MM.1S (cell line): ENCODE measurements around the gene ZNF586.
"Not testable (repeated sequence)": the region's sequence is repeated elsewhere in the genome, so short reads cannot be mapped to it uniquely, and the experiment has no call there.

Source experiments
- DNase-seq: peaks from one replicate; pipeline ENCODE4 v3.0.0-alpha.2; 2015
- H2AFZ ChIP-seq: fragments of 300-600 bp; sonication (generic); 2 replicates; pipeline ENCODE4 v1.6.0; 2016; ENCODE audit warnings: antibody characterized with exemption, low read length
- H3F3A ChIP-seq: fragments of 300-600 bp; sonication (generic); 2 replicates; pipeline ENCODE4 v1.6.1; 2016; ENCODE audit warnings: mild to moderate bottlenecking, antibody characterized with exemption, low read length, moderate library complexity, mixed read lengths; ENCODE audit not compliant: insufficient read depth
- H3K27ac ChIP-seq: fragments of 300-600 bp; sonication (generic); 2 replicates; pipeline ENCODE4 v1.5.1; 2016; ENCODE audit warnings: mild to moderate bottlenecking, low read length
- H3K27me3 ChIP-seq: fragments of 300-600 bp; sonication (generic); replicated peaks from 2 replicates; pipeline ENCODE4 v1.6.0; 2016; ENCODE audit warnings: low read length; ENCODE audit not compliant: insufficient read depth
- H3K36me3 ChIP-seq: fragments of 300-600 bp; sonication (generic); replicated peaks from 2 replicates; pipeline ENCODE4 v1.6.1; 2016; ENCODE audit warnings: mild to moderate bottlenecking, low read length, mixed read lengths; ENCODE audit not compliant: insufficient read depth
- H3K4me1 ChIP-seq: fragments of 300-600 bp; sonication (generic); 2 replicates; pipeline ENCODE4 v1.6.1; 2016; ENCODE audit warnings: low read length, mixed read lengths
- H3K4me2 ChIP-seq: fragments of 300-600 bp; sonication (generic); 2 replicates; pipeline ENCODE4 v1.6.0; 2016; ENCODE audit warnings: low read depth, low read length
- H3K4me3 ChIP-seq: fragments of 300-600 bp; sonication (generic); 2 replicates; pipeline ENCODE4 v1.5.1; 2016; ENCODE audit warnings: low read length, mixed read lengths
- H3K79me2 ChIP-seq: fragments of 300-600 bp; sonication (generic); 2 replicates; pipeline ENCODE4 v1.6.1; 2016; ENCODE audit warnings: mixed run types, low read length, mixed read lengths
- H3K9ac ChIP-seq: fragments of 300-600 bp; sonication (generic); 2 replicates; pipeline ENCODE4 v1.6.1; 2016; ENCODE audit warnings: low read length, mixed read lengths
- H3K9me2 ChIP-seq: fragments of 300-600 bp; sonication (generic); replicated peaks from 2 replicates; pipeline ENCODE4 v1.6.1; 2016; ENCODE audit warnings: mild to moderate bottlenecking, low read length, mixed read lengths; ENCODE audit not compliant: insufficient read depth
- H3K9me3 ChIP-seq: fragments of 300-600 bp; sonication (generic); replicated peaks from 2 replicates; pipeline ENCODE4 v1.6.1; 2016; ENCODE audit warnings: mild to moderate bottlenecking, low read length, mixed read lengths; ENCODE audit not compliant: insufficient read depth
- H4K20me1 ChIP-seq: fragments of 300-600 bp; sonication (generic); 2 replicates; pipeline ENCODE4 v1.6.1; 2016; ENCODE audit warnings: mild to moderate bottlenecking, low read length, moderate library complexity, mixed read lengths; ENCODE audit not compliant: insufficient read depth
- CTCF ChIP-seq: fragments of 300-600 bp; sonication (generic); IDR thresholded peaks from 2 replicates; pipeline ENCODE4 v1.5.1; 2016; ENCODE audit warnings: antibody characterized with exemption, low read length, mixed read lengths
- EZH2 ChIP-seq: fragments of 300-600 bp; sonication (generic); optimal IDR thresholded peaks from 2 replicates; pipeline ENCODE3; 2017; ENCODE audit warnings: low read depth, mild to moderate bottlenecking, antibody characterized with exemption, low read length, mixed read lengths
- EZH2phosphoT487 ChIP-seq: fragments of 300-600 bp; sonication (generic); IDR thresholded peaks from 2 replicates; pipeline ENCODE4 v1.6.1; 2018; ENCODE audit warnings: antibody characterized with exemption, low read length

The ZNF586 gene

DNA sequence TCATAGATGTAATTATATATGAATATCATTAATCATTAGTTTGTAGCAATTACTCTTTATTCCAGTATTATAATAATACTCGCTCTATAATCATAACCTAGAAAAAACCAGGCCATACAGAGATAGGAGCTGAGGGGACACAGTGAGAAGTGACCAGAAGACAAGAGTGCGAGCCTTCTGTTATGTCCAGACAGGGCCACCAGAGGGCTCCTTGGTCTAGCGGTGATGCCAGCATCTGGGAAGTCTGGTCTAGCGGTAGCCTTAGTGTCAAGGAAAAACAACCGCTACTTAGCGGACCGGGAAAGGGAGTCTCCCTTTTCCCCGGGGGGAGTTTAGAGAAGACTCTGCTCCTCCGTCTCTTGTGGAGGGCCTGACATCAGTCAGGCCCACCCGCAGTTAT, 31.2 kb upstream of the ZNF586 start:
- not testable (repeated sequence) for H4K20me1 ChIP-seq, H3K4me3 ChIP-seq, H3K27me3 ChIP-seq, H3K4me1 ChIP-seq, H3F3A ChIP-seq, H3K4me2 ChIP-seq, H3K9ac ChIP-seq, H3K27ac ChIP-seq, DNase-seq, H3K79me2 ChIP-seq, H3K36me3 ChIP-seq, H3K9me3 ChIP-seq, H3K9me2 ChIP-seq, H2AFZ ChIP-seq
- TF ChIP-seq CTCF = peak; percentile 8; the same call in 1 of the 2 replicates

- not testable (repeated sequence) for H3K4me2 ChIP-seq, H4K20me1 ChIP-seq, H3F3A ChIP-seq, H3K9me3 ChIP-seq, H3K79me2 ChIP-seq, H3K9ac ChIP-seq, H3K27me3 ChIP-seq, H3K4me1 ChIP-seq, H3K9me2 ChIP-seq, H3K36me3 ChIP-seq, DNase-seq, H2AFZ ChIP-seq, H3K27ac ChIP-seq, H3K4me3 ChIP-seq
These were observed 30.7 kb upstream of the ZNF586 start for GRCh38 chr19:57738770-57739169.

DNA sequence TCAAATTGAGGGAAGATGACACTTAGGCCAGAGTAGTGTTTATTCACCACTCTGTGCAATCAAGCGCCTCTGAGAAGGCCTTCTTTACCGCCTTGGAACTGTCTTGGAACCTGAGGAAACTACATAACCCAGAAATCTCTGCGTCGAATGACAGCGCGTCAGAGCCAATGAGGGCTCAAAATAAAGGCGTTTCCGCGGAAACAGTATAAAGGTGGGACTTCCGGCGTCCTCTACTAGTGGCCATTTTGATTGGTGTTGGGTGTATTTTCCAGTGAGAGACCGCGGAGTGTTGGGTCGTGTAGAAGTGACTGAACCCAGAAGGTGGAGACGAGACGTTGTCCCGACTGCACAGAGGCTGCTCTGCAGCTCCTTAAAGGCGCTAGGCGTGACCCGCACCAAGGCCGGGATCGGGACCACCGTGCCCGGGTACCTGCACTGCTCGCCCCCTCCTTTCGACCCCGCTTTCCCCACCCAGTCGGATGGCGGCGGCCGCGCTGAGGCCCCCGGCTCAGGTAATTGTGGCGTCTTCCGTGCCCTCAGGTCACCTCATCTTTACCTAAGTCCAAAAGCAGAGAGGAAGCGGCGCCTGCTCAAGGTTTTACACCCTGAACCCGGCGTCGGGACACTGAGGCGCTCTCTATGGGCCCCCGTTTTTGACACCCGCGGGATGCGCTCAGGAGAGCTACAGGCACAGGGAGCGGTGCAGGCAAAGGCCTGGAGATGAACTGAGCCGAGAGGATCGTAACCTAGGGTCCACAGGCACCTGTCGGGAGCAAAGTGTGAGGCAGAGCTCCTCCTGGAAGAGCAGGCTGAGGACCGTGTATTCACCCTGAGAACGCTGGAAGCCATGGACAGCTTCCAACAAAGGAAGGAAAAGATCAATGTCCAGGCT, 22.6 kb upstream of the ZNF586 start, which contains the start of gene ZNF776:
Gene ZNF776 (plus strand): TSS at position 236 of the 892 bp plus-strand sequence. CDS start 244 bp downstream, at position 480.
- Histone ChIP-seq H3K9me2 (no peaks in the 10 kb centered on the region), H3K27me3 (no peaks in the 10 kb centered on the region), H3K27ac (no peak within 1 kb of the TSS), H3K36me3 (peaks cover 8% of the 10 kb centered on the region; the same call in 1 of the 2 replicates), H3K79me2 (peaks cover 15% of the 10 kb centered on the region), H3K9me3 (no peaks in the 10 kb centered on the region), H3K4me3 (peak within 1 kb of the TSS; percentile 79), H3K4me1 (no peaks in the 10 kb centered on the region), H2AFZ (peak within 1 kb of the TSS; percentile 79), H3F3A (no peaks in the 10 kb centered on the region), H3K4me2 (peak within 1 kb of the TSS; percentile 67), H3K9ac (peak within 1 kb of the TSS; percentile 58), H4K20me1 (no peaks in the 10 kb centered on the region)
- peak; percentile 94 for DNase-seq
- TF ChIP-seq EZH2 = no peak
- no peak for TF ChIP-seq EZH2phosphoT487
- TF ChIP-seq CTCF = no peak

- no peaks in the 10 kb centered on the region for H3F3A ChIP-seq
- TF ChIP-seq EZH2 (no peak), EZH2phosphoT487 (no peak), CTCF (no peak)
- H3K9me2 ChIP-seq = no peaks in the 10 kb centered on the region
- no peaks in the 10 kb centered on the region for H3K27me3 ChIP-seq
- H3K79me2 ChIP-seq = peaks cover 15% of the 10 kb centered on the region
- no peak overlapping the region for H3K27ac ChIP-seq
- H3K4me1 ChIP-seq = no peaks in the 10 kb centered on the region
- no peak overlapping the region for H3K9ac ChIP-seq
- peak overlapping the region; percentile 79; the same call in 1 of the 2 replicates for H2AFZ ChIP-seq
- no peaks in the 10 kb centered on the region for H3K9me3 ChIP-seq
- DNase-seq = no peak
- no peaks in the 10 kb centered on the region for H4K20me1 ChIP-seq
- peak overlapping the region; percentile 67 for H3K4me2 ChIP-seq
- H3K4me3 ChIP-seq = peak overlapping the region; percentile 79
- H3K36me3 ChIP-seq = peaks cover 13% of the 10 kb centered on the region
These were observed 22.0 kb upstream of the ZNF586 start for GRCh38 chr19:57747472-57747807.
